NCI-H2081 (cell line): ENCODE measurements around the gene UBE2L3.
"Not testable (repeated sequence)": the region's sequence is repeated elsewhere in the genome, so short reads cannot be mapped to it uniquely, and the experiment has no call there.

Experiments
- DNase-seq, 2 experiments: peaks; one replicate each; lab custom pipeline; 2025; lab: John Stamatoyannopoulos, UW

Gene UBE2L3

GRCh38 chr22:21571679-21572078, 4.2 kb downstream of the UBE2L3 start:
- DNase-seq, result no peak

GRCh38 chr22:21573293-21573734, 5.8 kb downstream of the UBE2L3 start:
- no peak for DNase-seq

- DNase-seq, result no peak
Observed at GRCh38 chr22:21573750-21574494, 6.4 kb downstream of the UBE2L3 start.

GRCh38 chr22:21579474-21579851, 11.9 kb downstream of the UBE2L3 start:
- no peak for DNase-seq

GRCh38 chr22:21580623-21581007, 13.1 kb downstream of the UBE2L3 start:
- not testable (repeated sequence) for DNase-seq

- not testable (repeated sequence) for DNase-seq
Observed at GRCh38 chr22:21581009-21581713, 13.6 kb downstream of the UBE2L3 start.

GRCh38 chr22:21582801-21583740, 15.6 kb downstream of the UBE2L3 start:
- DNase-seq, result no peak

GRCh38 chr22:21585389-21585788, 17.9 kb downstream of the UBE2L3 start:
- DNase-seq, result no peak

GRCh38 chr22:21587803-21588611, 20.5 kb downstream of the UBE2L3 start:
- DNase-seq, result no peak

- no peak for DNase-seq
Observed at GRCh38 chr22:21589396-21589795, 21.9 kb downstream of the UBE2L3 start.

- no peak for DNase-seq
Observed at GRCh38 chr22:21590809-21591641, 23.5 kb downstream of the UBE2L3 start.

GRCh38 chr22:21591695-21592094, 24.2 kb downstream of the UBE2L3 start:
- DNase-seq, result no peak

GRCh38 chr22:21592422-21592821, 24.9 kb downstream of the UBE2L3 start:
- DNase-seq, result no peak

- DNase-seq, result no peak
Observed at GRCh38 chr22:21593406-21594232, 26.1 kb downstream of the UBE2L3 start.

- DNase-seq, result no peak
Observed at GRCh38 chr22:21594865-21595452, 27.4 kb downstream of the UBE2L3 start.

GRCh38 chr22:21596356-21597135, 29.0 kb downstream of the UBE2L3 start:
- not testable (repeated sequence) for DNase-seq

GRCh38 chr22:21598302-21598701, 30.8 kb downstream of the UBE2L3 start:
- no peak for DNase-seq
